CD14-positive monocyte (primary cell): Measurements from ENCODE around the gene RAD50. TPM values are rescaled to one million over a fixed set of nuclear protein-coding genes. Genes with fewer than 3 reads are reported as not detected.

Experiments
- DNase-seq, 3 donors: peaks; one replicate each; pipeline ENCODE4 v3.0.0-alpha.2; 2011 to 2022
- H2AFZ ChIP-seq: 2 replicates; pipeline ENCODE4 v1.6.0; 2012; ENCODE audit warnings: mild to moderate bottlenecking, low read depth, low read length, inconsistent platforms; ENCODE audit not compliant: insufficient read depth, poor library complexity, severe bottlenecking
- H3K27ac ChIP-seq, 2 donors: 1 replicate in 1 of 2; 2 replicates in 1 of 2; pipeline ENCODE4 v1.5.1; 2012 to 2013; ENCODE audit warnings: low read length in 2 of 2, control low read depth in 1 of 2, inconsistent platforms in 1 of 2, low read depth in 1 of 2, mild to moderate bottlenecking in 1 of 2
- H3K27me3 ChIP-seq, 2 donors: one replicate each; pipeline versions ENCODE4 v1.6.0 to v1.6.1; 2011 to 2013; ENCODE audit warnings: low read length in 2 of 2; ENCODE audit not compliant: control insufficient read depth in 2 of 2, insufficient read depth in 2 of 2
- H3K36me3 ChIP-seq, 2 donors: replicated peaks in 1 of 2; 1 replicate in 1 of 2; 2 replicates in 1 of 2; pipeline versions ENCODE4 v1.5.1 to v1.6.1; 2012 to 2013; ENCODE audit warnings: low read length in 2 of 2, control low read depth in 1 of 2, inconsistent platforms in 1 of 2, mild to moderate bottlenecking in 1 of 2; ENCODE audit not compliant: insufficient read depth in 2 of 2, control insufficient read depth in 1 of 2
- H3K4me1 ChIP-seq, 2 donors: 1 replicate in 1 of 2; 2 replicates in 1 of 2; pipeline versions ENCODE4 v1.5.1 to v1.6.1; 2012 to 2013; ENCODE audit warnings: low read length in 2 of 2, control low read depth in 1 of 2, inconsistent platforms in 1 of 2, mild to moderate bottlenecking in 1 of 2, moderate library complexity in 1 of 2; ENCODE audit not compliant: insufficient read depth in 2 of 2, control insufficient read depth in 1 of 2
- H3K4me2 ChIP-seq: replicated peaks from 2 replicates; pipeline ENCODE3; 2012; ENCODE audit warnings: low read length, moderate library complexity, mild to moderate bottlenecking; ENCODE audit not compliant: poor library complexity, severe bottlenecking; ENCODE audit errors: extremely low read depth
- H3K4me3 ChIP-seq, 3 experiments: fragments of 200-600 bp in 1 of 3; sonication (generic) in 1 of 3; replicated peaks in 1 of 3; 1 replicate in 2 of 3; 2 replicates in 1 of 3; pipeline ENCODE4 v1.5.1; 2011 to 2013; ENCODE audit warnings: low read length in 3 of 3, mild to moderate bottlenecking in 3 of 3, control low read depth in 2 of 3, low read depth in 2 of 3, inconsistent platforms in 1 of 3, moderate library complexity in 1 of 3
- H3K79me2 ChIP-seq: 2 replicates; pipeline ENCODE4 v1.6.0; 2012; ENCODE audit warnings: mild to moderate bottlenecking, control low read depth, inconsistent platforms, low read length, moderate library complexity; ENCODE audit not compliant: insufficient read depth
- H3K9ac ChIP-seq: 2 replicates; pipeline ENCODE4 v1.6.0; 2017; ENCODE audit warnings: low read length, mild to moderate bottlenecking; ENCODE audit not compliant: insufficient read depth, poor library complexity, severe bottlenecking
- H3K9me3 ChIP-seq, 2 donors: replicated peaks in 1 of 2; 1 replicate in 1 of 2; 2 replicates in 1 of 2; pipeline versions ENCODE4 v1.5.1 to v1.6.1; 2012 to 2013; ENCODE audit warnings: low read length in 2 of 2, control low read depth in 1 of 2; ENCODE audit not compliant: control insufficient read depth in 1 of 2, insufficient read depth in 1 of 2
- H4K20me1 ChIP-seq: 2 replicates; pipeline ENCODE4 v1.6.0; 2012; ENCODE audit warnings: mild to moderate bottlenecking, low read length, control low read depth, moderate library complexity; ENCODE audit not compliant: insufficient read depth
- H3K27ac Mint-ChIP-seq, 7 donors: one replicate each; pipeline ENCODE4 v1.8.0; 2020; ENCODE audit warnings: mild to moderate bottlenecking in 7 of 7, mixed read lengths in 7 of 7, moderate library complexity in 6 of 7, inconsistent platforms in 2 of 7
- H3K27me3 Mint-ChIP-seq, 3 donors: one replicate each; pipeline ENCODE4 v1.8.0; 2021 to 2022; ENCODE audit warnings: low read depth in 3 of 3, mild to moderate bottlenecking in 3 of 3, mixed read lengths in 3 of 3, moderate library complexity in 3 of 3, inconsistent platforms in 1 of 3
- H3K36me3 Mint-ChIP-seq, 2 donors: one replicate each; pipeline ENCODE4 v1.8.0; 2020; ENCODE audit warnings: mixed read lengths in 2 of 2, inconsistent platforms in 1 of 2, mild to moderate bottlenecking in 1 of 2
- H3K4me1 Mint-ChIP-seq: one replicate; pipeline ENCODE4 v1.8.0; 2020; ENCODE audit warnings: mild to moderate bottlenecking, mixed read lengths
- H3K4me3 Mint-ChIP-seq, 2 donors: one replicate each; pipeline ENCODE4 v1.8.0; 2020; ENCODE audit warnings: mild to moderate bottlenecking in 2 of 2, mixed read lengths in 2 of 2, moderate library complexity in 1 of 2
- H3K9me3 Mint-ChIP-seq, 7 donors: one replicate each; pipeline ENCODE4 v1.8.0; 2020 to 2022; ENCODE audit warnings: mixed read lengths in 7 of 7, mild to moderate bottlenecking in 6 of 7, moderate library complexity in 6 of 7, inconsistent platforms in 2 of 7
- CTCF ChIP-seq: fragments of 200-600 bp; IDR thresholded peaks from one replicate; pipeline ENCODE4 v1.8.0; 2022; ENCODE audit warnings: antibody characterized with exemption, mild to moderate bottlenecking
- WGBS: methylation state at CpG from one replicate; pipeline ENCODE4 v1.1.5; 2013; ENCODE audit warnings: missing lambda C conversion rate; ENCODE audit not compliant: insufficient coverage; 5-methylcytosine and 5-hydroxymethylcytosine counted together
- intact Hi-C, 2 donors: fragments of 100-400 bp; cut with micrococcal nuclease; formaldehyde crosslinking; loops; one replicate each; pipeline versions ENCODE4 v1.15.0 to v1.15.1; 2023
- polyA plus RNA-seq, 3 donors: library from polyadenylated mRNA; depleted of rRNA in 1 of 3; unstranded in 2 of 3; stranded (reverse) in 1 of 3; fragments of 300-500 nt in 2 of 3; fragments of >200 nt in 1 of 3; fragmentation: Illumina TruSeq in 2 of 3; gene quantifications; 1 replicate in 2 of 3; 2 replicates in 1 of 3; pipeline ENCODE4 v1.2.3, GENCODE V29; 2012 to 2021

RAD50 gene
- polyA plus RNA-seq, 3 donors = 5.8 to 9.3 (median 8.2) TPM

DNA sequence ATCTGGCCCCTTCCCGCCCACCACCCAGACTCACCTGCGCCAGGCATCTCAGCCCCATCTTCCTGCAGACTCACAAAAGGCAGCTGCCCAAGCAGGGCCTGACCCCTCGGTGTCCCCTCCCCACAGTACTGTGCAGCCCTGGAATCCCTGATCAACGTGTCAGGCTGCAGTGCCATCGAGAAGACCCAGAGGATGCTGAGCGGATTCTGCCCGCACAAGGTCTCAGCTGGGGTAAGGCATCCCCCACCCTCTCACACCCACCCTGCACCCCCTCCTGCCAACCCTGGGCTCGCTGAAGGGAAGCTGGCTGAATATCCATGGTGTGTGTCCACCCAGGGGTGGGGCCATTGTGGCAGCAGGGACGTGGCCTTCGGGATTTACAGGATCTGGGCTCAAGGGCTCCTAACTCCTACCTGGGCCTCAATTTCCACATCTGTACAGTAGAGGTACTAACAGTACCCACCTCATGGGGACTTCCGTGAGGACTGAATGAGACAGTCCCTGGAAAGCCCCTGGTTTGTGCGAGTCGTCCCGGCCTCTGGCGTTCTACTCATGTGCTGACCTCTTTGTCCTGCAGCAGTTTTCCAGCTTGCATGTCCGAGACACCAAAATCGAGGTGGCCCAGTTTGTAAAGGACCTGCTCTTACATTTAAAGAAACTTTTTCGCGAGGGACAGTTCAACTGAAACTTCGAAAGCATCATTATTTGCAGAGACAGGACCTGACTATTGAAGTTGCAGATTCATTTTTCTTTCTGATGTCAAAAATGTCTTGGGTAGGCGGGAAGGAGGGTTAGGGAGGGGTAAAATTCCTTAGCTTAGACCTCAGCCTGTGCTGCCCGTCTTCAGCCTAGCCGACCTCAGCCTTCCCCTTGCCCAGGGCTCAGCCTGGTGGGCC, 103.1 kb downstream of the RAD50 start:
- Histone ChIP-seq H3K79me2 (no peaks in the 10 kb centered on the region), H3K36me3 (no peaks in the 10 kb centered on the region), H3K4me2 (no peak overlapping the region), H3K4me1 (peaks cover 7 to 12% of the 10 kb centered on the region in 2 donors), H3K9me3 (peaks cover 0 to 15% of the 10 kb centered on the region in 2 donors), H3K9ac (no peak overlapping the region), H3K27me3 (peaks cover 15 to 23% of the 10 kb centered on the region in 2 donors), H2AFZ (no peak overlapping the region), H4K20me1 (no peaks in the 10 kb centered on the region), H3K4me3 (no peak overlapping the region), H3K27ac (no peak overlapping the region)
- Mint-ChIP-seq H3K27me3 (peaks cover 23 to 31% (median 27%) of the 10 kb centered on the region in 3 donors), H3K4me1 (peaks cover 10% of the 10 kb centered on the region), H3K36me3 (peaks cover under 1 to 4% of the 10 kb centered on the region in 2 donors), H3K9me3 (peaks cover 0 to 11% (median 5%) of the 10 kb centered on the region in 7 donors), H3K4me3 (no peak overlapping the region), H3K27ac (no peak overlapping the region)
- DNase-seq = no peak
- no peak for TF ChIP-seq CTCF
- intact Hi-C loops = no loop called here
- WGBS = 95% methylated on average over 15 of the region's 23 CpGs

DNA sequence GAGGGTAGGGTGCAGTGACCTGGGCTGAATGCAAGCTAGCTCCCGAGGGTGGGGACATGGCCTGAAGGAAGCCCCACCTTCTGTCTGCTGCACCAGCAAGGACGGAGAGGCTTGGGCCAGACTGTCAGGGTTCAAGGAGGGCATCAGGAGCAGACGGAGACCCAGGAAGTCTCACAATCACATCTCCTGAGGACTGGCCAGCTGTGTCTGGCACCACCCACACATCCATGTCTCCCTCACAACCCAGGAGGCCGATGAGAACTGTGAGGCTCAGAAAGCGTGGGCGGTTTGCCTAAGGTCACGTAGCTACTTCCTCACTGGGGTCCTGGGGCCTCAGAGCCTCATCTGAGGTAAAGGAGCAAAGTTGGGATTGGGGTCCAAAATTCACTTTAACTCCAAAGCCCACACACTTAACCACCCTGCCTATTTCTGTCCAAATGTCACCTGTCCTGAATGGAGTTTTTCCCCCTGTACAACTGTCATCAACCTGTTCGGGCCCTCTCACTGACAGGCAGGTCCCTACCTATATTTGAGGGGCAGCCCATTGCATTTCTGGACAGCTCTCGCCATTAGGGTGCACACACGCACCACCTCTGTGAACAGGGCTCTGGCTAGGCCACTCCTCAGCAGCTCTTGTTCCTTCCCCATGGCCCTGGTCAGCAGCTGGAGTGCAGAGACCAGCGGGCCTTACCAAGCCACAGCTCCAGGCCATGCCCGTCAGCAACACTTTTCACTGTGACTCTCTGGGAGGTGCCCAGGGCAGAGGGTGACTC, 104.6 kb downstream of the RAD50 start:
- Histone ChIP-seq H4K20me1 (no peaks in the 10 kb centered on the region), H3K27ac (no peak overlapping the region), H3K79me2 (no peaks in the 10 kb centered on the region), H3K4me2 (no peak overlapping the region), H3K9me3 (peaks cover 0 to 4% of the 10 kb centered on the region in 2 donors), H3K4me3 (no peak overlapping the region), H3K27me3 (peaks cover 4 to 10% of the 10 kb centered on the region in 2 donors), H3K36me3 (no peaks in the 10 kb centered on the region), H3K9ac (no peak overlapping the region), H3K4me1 (peaks cover 4% of the 10 kb centered on the region in 2 donors), H2AFZ (no peak overlapping the region)
- Mint-ChIP-seq H3K36me3 (peaks cover 0 to 4% of the 10 kb centered on the region in 2 donors), H3K27ac (no peak overlapping the region), H3K9me3 (peaks cover 0 to 7% (median 4%) of the 10 kb centered on the region in 7 donors), H3K27me3 (peaks cover 11 to 17% (median 16%) of the 10 kb centered on the region in 3 donors), H3K4me1 (peaks cover 5% of the 10 kb centered on the region), H3K4me3 (no peak overlapping the region)
- TF ChIP-seq CTCF = no peak
- intact Hi-C loops = no loop called here
- DNase-seq = no peak
- WGBS = 92% methylated on average over 7 of the region's 12 CpGs
